Activated T-cell treated with anti-CD3 and anti-CD28 coated beads for 4 hours (primary cell): Measurements from ENCODE around the gene PRR4.

Source experiments
- DNase-seq: peaks from one replicate; pipeline ENCODE4 v3.0.0-alpha.2; 2020

PRR4 gene

DNA sequence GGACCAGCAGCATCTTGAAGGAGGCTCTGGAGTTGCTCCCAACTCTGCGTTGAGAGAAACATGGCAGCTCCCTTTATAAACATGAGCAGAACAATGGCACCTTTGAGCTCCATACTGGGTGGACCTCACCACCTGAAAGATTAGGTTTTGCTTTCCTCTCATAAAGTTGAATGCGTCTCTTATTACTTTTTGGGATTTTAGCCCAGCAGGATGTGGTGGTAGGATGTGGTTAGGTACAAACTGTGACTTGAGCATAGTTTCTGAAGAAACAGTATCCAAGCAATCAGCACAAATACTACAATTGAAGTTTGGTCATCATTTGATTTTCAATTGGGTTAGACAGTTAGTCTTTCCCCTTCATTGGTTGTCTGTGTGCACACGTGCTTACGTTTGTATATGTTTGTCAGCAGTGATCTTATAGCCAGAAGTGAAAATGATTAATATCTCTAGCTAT, at the start of gene PRR4:
Gene PRR4 (minus strand): TSS at position 51 of the 454 bp plus-strand sequence. CDS start 38 bp downstream, at position 13.
- DNase-seq = no peak

DNA sequence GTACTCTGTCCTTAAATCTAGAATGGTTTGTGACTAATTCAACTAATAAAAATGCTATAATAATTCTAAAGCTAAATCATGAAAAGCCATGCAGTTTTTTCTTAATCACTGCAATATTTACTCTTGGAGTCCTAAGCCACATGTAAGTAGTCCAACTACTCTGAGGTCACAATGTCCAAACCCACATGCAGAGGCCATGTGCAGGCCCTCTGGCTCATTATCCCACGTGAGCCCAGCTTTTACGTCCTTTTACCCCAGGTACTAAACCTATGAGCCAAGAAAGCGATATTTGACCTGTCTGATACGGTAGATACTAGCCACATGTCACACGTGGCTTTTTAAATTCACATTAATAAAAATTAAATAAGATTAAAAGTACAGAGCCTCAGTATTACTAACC, 47.6 kb upstream of the PRR4 start:
- no peak for DNase-seq

GRCh38 chr12:10891937-10892336, 42.7 kb upstream of the PRR4 start:
- no peak for DNase-seq

- DNase-seq = no peak
Measured at GRCh38 chr12:10889226-10889625, 40.0 kb upstream of the PRR4 start.

GRCh38 chr12:10884086-10884725, 34.9 kb upstream of the PRR4 start, which contains the start of gene PRH1:
Gene PRH1, minus strand, starts transcription at chr12:10884255. Its CDS starts 38 bp downstream, at chr12:10884217.
- no peak for DNase-seq

DNA sequence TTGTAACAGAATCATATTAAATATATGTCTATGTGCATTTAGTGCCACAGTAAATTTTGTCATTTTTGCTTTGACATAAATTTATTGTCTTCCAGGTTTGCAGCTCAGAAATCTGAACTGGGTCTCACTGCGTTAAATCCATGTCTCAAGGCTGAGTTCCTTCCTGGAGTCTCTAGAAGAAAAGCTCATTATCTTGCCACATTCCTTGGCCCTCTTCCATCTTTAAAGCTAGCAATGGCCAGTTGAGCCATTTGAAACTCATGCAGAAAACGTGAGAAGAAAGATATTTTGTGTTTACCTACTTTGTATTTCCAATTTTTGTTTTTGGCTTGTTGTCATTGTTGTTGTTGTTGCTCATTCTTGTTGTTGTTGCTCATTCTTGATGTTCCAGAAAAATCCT, 24.1 kb upstream of the PRR4 start:
- DNase-seq = no peak

GRCh38 chr12:10867381-10867780, 18.1 kb upstream of the PRR4 start:
- DNase-seq = no peak

GRCh38 chr12:10863512-10864218, 14.4 kb upstream of the PRR4 start:
- DNase-seq = no peak

DNA sequence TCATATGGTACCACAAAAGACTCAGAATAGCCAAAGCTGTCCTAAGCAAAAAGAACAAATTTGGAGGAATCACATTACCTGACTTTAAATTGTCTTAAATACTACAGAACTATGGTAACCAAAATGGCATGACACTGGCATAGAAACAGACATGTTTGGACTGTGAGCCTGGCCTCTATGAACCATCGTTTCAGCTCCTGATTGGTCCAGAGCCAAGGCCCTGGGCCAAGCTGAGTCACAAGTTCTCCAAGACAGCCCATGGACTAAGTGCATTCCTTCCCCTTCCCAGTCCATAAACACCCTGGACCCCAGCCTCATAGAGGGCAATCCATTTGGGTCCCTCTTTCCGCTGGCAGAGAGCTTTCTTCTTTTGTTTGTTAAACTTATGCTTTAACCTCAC, 12.1 kb upstream of the PRR4 start:
- DNase-seq = no peak

GRCh38 chr12:10855807-10856206, 6.5 kb upstream of the PRR4 start:
- no peak for DNase-seq

DNA sequence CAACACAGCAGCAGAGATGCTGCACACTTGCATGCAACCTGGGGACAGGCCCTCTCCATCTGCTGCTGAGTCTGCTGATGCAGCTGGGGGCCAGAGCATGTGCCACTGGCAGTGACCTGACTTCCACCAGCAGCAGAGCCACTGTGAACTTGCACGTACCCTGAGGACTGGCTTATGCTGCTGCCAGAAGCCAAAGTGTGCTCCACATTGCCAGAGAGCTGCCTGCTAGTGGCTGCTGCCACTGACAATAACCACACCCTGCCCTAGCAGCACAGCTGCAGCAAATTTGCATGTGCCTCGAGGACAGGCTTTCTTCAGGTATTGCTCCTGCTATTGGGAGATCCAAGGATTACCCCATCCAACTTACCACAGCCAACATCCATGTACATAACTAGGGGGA, 4.5 kb upstream of the PRR4 start:
- no peak for DNase-seq

GRCh38 chr12:10851243-10851858, 2.1 kb upstream of the PRR4 start:
- DNase-seq = no peak

DNA sequence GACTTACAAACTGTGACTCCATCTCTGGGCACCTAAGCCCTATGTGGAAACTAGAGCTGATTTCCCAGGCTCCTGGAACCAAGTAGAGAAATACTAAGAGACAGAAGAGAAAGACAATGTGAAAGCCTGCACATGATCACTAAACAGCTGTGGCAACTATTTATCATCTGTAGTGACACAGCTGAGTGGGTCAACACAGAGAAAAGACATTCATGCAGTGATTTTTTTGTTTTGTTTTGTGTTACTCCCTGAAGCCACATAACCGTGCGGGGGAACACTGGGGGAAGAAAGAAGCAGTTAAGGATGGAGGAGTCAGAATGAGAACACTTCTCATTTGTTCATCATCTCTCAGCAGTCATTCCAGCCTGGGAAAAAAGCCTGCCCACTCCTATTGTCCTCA, 1.5 kb downstream of the PRR4 start:
- no peak for DNase-seq

- DNase-seq = no peak
Measured at GRCh38 chr12:10842862-10843261, 6.4 kb downstream of the PRR4 start.

DNA sequence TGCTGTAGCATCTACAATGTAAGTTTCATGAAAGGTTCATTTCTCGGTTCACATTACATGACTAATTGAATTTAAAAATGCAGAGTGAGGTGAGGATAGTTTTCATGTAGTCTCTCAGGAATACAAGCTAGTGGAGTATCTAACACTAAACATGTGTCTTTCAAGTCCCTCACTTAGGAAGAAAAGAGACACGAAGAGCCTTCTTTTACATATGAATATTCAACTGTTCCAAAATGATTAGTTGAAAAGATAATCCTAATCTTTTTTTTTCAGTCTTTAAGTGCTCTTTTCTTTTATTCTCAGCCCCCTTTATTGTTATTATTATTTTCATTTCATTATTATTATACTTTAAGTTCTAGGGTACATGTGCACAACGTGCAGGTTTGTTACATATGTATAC, 10.8 kb downstream of the PRR4 start:
- no peak for DNase-seq

DNA sequence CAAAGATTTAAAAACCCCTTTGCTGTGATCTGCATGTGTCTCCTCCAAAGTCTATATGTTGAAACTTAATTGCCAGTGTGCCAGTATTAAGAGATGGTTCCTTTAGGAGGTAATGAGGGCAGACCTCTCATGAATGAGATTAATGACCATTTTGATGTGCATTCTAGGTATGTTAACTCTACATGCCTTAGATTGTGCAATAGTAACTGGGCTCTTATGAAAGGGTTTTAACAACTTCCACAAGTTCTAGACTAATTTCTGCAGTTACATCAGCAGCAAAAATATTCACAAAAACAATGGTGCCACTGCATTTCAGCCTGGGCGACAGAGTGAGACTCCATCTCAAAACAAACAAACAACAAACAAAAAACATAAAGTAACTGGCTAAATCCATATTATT, 19.3 kb downstream of the PRR4 start:
- no peak for DNase-seq

- no peak for DNase-seq
Measured at GRCh38 chr12:10826258-10826657, 23.0 kb downstream of the PRR4 start, which contains the start of gene TAS2R10. Gene TAS2R10, minus strand, starts transcription at chr12:10826358. Its CDS starts 89 bp downstream, at chr12:10826269.

- no peak for DNase-seq
Measured at GRCh38 chr12:10824957-10825356, 24.3 kb downstream of the PRR4 start.

DNA sequence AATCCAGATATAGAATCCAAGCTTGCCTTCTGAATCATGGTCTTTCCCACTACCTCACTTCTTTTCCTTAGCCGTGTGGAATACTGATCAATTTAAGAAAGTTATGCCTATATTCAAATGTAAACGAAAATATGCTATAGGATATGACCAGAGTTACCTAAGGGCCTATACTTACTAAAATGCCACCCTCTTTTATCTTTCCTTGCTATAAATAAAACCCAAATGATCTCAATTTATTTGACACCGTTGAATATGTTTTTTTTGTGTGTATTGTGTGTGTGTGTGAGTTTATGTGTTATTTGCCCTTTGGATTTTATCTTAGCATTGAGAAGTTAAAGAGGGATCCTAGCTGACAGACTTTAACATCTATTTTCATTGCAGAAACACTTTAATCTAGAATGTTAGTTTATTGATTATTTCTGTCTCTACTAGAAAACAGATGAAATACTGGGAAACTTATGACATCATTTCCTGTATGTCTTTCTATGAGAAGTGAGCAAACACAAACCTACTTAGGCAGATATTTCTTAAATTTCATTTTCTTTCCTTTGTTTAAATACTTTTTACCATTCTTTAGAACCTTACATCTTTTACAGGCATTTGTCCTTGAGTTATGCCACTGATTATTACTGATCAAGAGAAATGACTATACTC, 37.3 kb downstream of the PRR4 start:
- DNase-seq = no peak

- DNase-seq = no peak
Measured at GRCh38 chr12:10810068-10810467, 39.2 kb downstream of the PRR4 start, which contains the start of gene TAS2R9. Gene TAS2R9, minus strand, starts transcription at chr12:10810168. Its CDS starts 93 bp downstream, at chr12:10810075.

- DNase-seq = no peak
Measured at GRCh38 chr12:10807186-10807585, 42.1 kb downstream of the PRR4 start, which contains the start of gene TAS2R8. Gene TAS2R8, minus strand, starts transcription at chr12:10807286. Its CDS starts 306 bp downstream, at chr12:10806980.

DNA sequence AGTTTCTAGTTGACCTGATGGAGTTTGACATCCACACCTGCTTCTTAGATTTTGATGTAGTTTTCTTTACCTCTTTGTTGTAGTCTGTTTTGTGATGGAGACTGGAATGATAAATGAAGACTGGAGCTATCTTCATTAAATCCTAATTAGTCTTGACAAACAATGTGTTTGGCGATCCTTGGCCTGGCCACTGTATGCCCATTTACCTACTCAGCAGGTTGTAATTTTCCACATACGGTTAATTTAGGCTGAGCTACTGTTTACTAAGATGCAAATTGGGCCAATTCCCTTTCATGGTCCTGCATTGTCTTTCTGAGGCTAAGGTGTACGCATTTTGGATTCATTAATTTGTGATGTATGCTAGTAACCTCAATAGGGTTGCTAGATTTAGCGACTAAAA, 46.7 kb downstream of the PRR4 start, which contains the start of gene TAS2R7:
Gene TAS2R7 (minus strand): TSS at position 41 of the 400 bp plus-strand sequence. CDS start 57 bp downstream, outside the sequence.
- DNase-seq = no peak

DNA sequence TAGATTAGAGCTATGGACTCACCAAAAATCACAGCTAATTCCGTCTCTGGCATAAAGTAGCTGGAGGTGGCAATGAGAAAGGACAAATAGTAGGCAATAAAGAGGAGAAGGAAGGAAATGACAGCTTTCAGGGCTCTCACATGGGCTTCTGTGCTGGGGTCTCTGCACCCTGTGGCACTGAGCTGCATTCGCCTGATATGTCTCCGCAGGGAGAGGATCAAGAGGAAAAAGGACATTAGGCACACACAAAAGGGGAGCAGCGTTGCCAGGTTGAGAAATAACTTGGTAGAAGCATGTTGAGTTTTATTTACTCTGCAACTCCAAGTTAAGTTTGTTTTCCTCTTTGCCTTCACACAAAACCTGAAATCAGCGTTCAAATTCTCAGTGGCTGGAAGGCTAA, 47.5 kb downstream of the PRR4 start:
- DNase-seq = no peak
